Measurements from ENCODE around the gene EFCC1.
"Not testable (repeated sequence)": the region's sequence is repeated elsewhere in the genome, so short reads cannot be mapped to it uniquely, and the experiment has no call there.

EFCC1 gene

DNA sequence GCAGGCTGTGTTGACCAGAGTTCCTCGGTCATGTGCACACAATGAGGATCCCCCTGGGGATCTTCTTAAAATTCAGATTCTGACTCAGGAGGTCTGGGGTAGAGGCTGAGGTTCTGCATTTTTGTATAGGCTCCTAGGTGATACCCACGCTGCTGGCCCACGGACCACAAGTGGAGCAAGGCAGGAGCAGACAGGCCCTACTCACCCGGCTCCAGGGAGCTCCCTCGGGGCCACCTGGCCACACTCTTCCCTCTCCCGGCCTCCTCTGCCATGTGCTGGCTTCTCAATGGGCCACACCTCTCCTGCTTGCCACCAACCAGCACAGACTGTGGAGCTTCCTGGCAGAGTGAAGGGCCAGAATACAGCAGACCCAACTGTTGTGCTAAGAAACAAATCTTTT is 83.4 kb downstream of the EFCC1 start:
- DNase-seq, result no peak

- no peak for DNase-seq
Observed at GRCh38 chr3:129085165-129085715, 84.1 kb downstream of the EFCC1 start.

DNA sequence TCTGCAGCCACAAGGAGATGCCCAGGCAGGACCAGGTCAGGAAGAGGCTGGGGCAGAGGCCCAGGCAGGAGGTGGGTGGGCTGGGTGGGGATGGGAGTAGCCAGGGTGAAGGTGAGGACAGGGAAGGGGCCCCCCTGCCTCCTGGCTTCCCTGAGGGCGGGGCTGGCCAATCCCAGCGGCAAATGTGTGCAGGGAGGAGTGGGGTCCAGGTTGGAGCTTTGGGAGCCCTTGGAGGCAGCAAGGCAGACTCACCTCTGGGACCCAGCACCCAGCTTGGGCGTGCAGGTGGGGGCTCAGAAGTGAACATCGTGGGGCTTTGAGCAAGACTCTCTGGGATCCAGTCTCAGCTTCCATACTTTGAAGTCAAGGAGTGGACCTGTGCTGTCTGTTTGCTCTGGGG is 84.7 kb downstream of the EFCC1 start:
- DNase-seq, result no peak

- no peak for DNase-seq
Observed at GRCh38 chr3:129087138-129087702, 86.1 kb downstream of the EFCC1 start.

GRCh38 chr3:129087904-129088303 is 86.8 kb downstream of the EFCC1 start:
- DNase-seq, result not testable (repeated sequence)

DNA sequence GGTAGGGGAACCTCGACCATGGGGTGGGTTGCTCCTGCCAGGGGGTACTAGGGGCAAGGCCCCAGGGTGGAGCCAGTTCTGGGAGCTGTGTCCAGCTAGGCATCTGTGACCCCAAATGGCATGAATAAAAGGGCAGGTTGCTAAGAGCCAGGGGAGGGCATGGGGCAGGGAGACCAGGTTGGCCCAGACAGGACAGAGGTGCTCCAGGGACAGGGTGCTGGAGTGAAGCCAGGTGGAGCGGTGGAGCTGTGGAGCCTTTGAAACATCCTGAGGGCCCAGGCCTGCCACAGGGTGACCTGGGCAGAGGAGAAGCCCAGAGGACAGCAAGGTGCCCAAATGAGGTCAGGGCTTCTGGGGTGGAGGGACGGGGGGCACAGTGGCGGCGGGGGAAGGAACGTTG is 87.2 kb downstream of the EFCC1 start:
- not testable (repeated sequence) for DNase-seq

All from NCI-H187 (cell line).